A549 (cell line): ENCODE measurements around the gene MNX1. TPM values are rescaled to one million over a fixed set of nuclear protein-coding genes. Genes with fewer than 3 reads are reported as not detected.

ENCODE experiments used
- ATAC-seq, 2 experiments: fragments of 200-7000 bp in 1 of 2; fragments of >200 bp in 1 of 2; cut with Nextera tagmentation in 1 of 2; cut with Tn5 transposase in 1 of 2; 3 replicates each; pipeline versions ENCODE4 v1.8.0 to v1.9.1; 2018 to 2020; ENCODE audit warnings: mild to moderate bottlenecking in 1 of 2, moderate library complexity in 1 of 2
- CTCF ChIA-PET: fragments of 300-600 bp; sonication (Branson Sonifier 250); formaldehyde crosslinking; extraction: SDS; loops from one replicate; lab custom pipeline; 2021; ENCODE audit warnings: antibody characterized with exemption, inconsistent platforms; lab: Yijun Ruan, JAX
- POLR2A ChIA-PET: fragments of 350-600 bp; formaldehyde crosslinking; extraction: SDS; loops from one replicate; lab custom pipeline; 2021; ENCODE audit warnings: antibody characterized with exemption, inconsistent platforms; lab: Yijun Ruan, JAX
- DNase-seq, 2 experiments: peaks; one replicate each; pipeline versions ENCODE4 v3.0.0 to v3.0.0-alpha.2; 2011 to 2016; ENCODE audit warnings: low read depth in 1 of 2, low spot score in 1 of 2
- FAIRE-seq: peaks from 2 replicates; lab custom pipeline; 2011; peaks lifted over from hg19 to GRCh38; lab: Jason Lieb, UNC
- H3K27ac ChIP-seq, 2 experiments: fragments of >200 bp; sonication (Bioruptor Twin); formaldehyde crosslinking; 3 replicates each; pipeline ENCODE4 v1.5.1; 2016 to 2017
- H3K4me1 ChIP-seq: fragments of >200 bp; sonication (Bioruptor Twin); formaldehyde crosslinking; 3 replicates; pipeline ENCODE4 v1.6.1; 2016
- H3K4me2 ChIP-seq: fragments of >200 bp; sonication (Bioruptor Twin); formaldehyde crosslinking; 3 replicates; pipeline ENCODE4 v1.6.1; 2016
- H3K4me3 ChIP-seq: fragments of >200 bp; sonication (Bioruptor Twin); formaldehyde crosslinking; 3 replicates; pipeline ENCODE4 v1.5.1; 2016
- H3K9me3 ChIP-seq: fragments of >200 bp; sonication (Bioruptor Twin); formaldehyde crosslinking; 3 replicates; pipeline ENCODE4 v1.6.1; 2016
- CBX8 ChIP-seq: fragments of 200-600 bp; sonication (generic); IDR thresholded peaks from 2 replicates; pipeline ENCODE4 v1.6.1; 2016
- E2F6 ChIP-seq: IDR thresholded peaks from 2 replicates; pipeline ENCODE4 v1.6.1; 2012; ENCODE audit warnings: low read depth, borderline replicate concordance
- ESRRA ChIP-seq: fragments of 150-350 bp; IDR thresholded peaks from 2 replicates; pipeline ENCODE4 v1.6.1; 2014; ENCODE audit warnings: mild to moderate bottlenecking, low read length, borderline replicate concordance
- FOSL2 ChIP-seq, 2 experiments: fragments of 450-650 bp in 1 of 2; fragments of >200 bp in 1 of 2; sonication (Bioruptor Twin) in 1 of 2; formaldehyde crosslinking; IDR thresholded peaks; 2 replicates each; pipeline versions ENCODE4 v1.5.0 to v1.6.1; 2016 to 2020; ENCODE audit warnings: mild to moderate bottlenecking in 1 of 2, moderate library complexity in 1 of 2
- FOXS1 ChIP-seq: fragments of 250-450 bp; sonication (Bioruptor Pico); IDR thresholded peaks from 2 replicates; pipeline ENCODE4 v1.5.0; 2020; ENCODE audit warnings: mild to moderate bottlenecking, moderate library complexity
- JUNB ChIP-seq: fragments of >200 bp; sonication (Bioruptor Twin); formaldehyde crosslinking; IDR thresholded peaks from 2 replicates; pipeline ENCODE4 v1.6.1; 2016
- KDM5A ChIP-seq: fragments of 200-600 bp; sonication (generic); IDR thresholded peaks from 2 replicates; pipeline ENCODE4 v1.6.1; 2016; ENCODE audit warnings: antibody characterized with exemption, mild to moderate bottlenecking
- MAFK ChIP-seq: fragments of 450-650 bp; IDR thresholded peaks from 2 replicates; pipeline ENCODE4 v1.6.1; 2014; ENCODE audit not compliant: partially characterized antibody
- POLR2AphosphoS2 ChIP-seq: conservative IDR thresholded peaks from 2 replicates; pipeline ENCODE4 v1.6.1; 2012; ENCODE audit warnings: low read length, improper control_type of control experiment, inconsistent platforms
- TP53 ChIP-seq: fragments of 250-450 bp; sonication (Bioruptor Pico); IDR thresholded peaks from 2 replicates; pipeline ENCODE4 v1.5.0; 2021; ENCODE audit warnings: mild to moderate bottlenecking, moderate library complexity
- ZFP36 ChIP-seq: fragments of 450-650 bp; IDR thresholded peaks from 2 replicates; pipeline ENCODE4 v1.6.1; 2014; ENCODE audit warnings: borderline replicate concordance; ENCODE audit not compliant: partially characterized antibody
- ZSCAN20 ChIP-seq: fragments of 250-450 bp; sonication (Bioruptor Pico); IDR thresholded peaks from 2 replicates; pipeline ENCODE4 v1.8.0; 2022; ENCODE audit warnings: mild to moderate bottlenecking, moderate library complexity
- WGBS: methylation state at CpG from one replicate; pipeline ENCODE4 v1.1.6; 2017; ENCODE audit errors: missing lambda C conversion rate; 5-methylcytosine and 5-hydroxymethylcytosine counted together
- polyA plus RNA-seq, 4 experiments: library from polyadenylated mRNA; depleted of rRNA in 3 of 4; stranded (reverse); fragments of >200 nt; fragmentation: RNase III in 1 of 4; extraction: RNeasy Plus Mini Kit Qiagen cat#74134 plus additional on column Dnase treatment in 1 of 4; gene quantifications; 2 replicates in 3 of 4; 3 replicates in 1 of 4; pipeline ENCODE4 v1.2.3, GENCODE V29; 2011 to 2017
- TF ChIP-seq, protein P1 (sequence below): fragments of 200-600 bp; sonication (generic); IDR thresholded peaks from 2 replicates; pipeline ENCODE4 v1.6.1; 2016; ENCODE audit warnings: antibody characterized with exemption, mild to moderate bottlenecking, moderate library complexity
- TF ChIP-seq, protein P2 (sequence below): fragments of >200 bp; sonication (Bioruptor Twin); formaldehyde crosslinking; IDR thresholded peaks from 2 replicates; pipeline ENCODE4 v1.6.1; 2016

The MNX1 gene
- polyA plus RNA-seq, 2 of the 4 experiments (the other 2 are of a cell fraction): 0.70 to 4.5 TPM

GRCh38 chr7:157058068-157058467 lies 47.6 kb upstream of the MNX1 start (continued):
- TF ChIP-seq, protein P1, sequence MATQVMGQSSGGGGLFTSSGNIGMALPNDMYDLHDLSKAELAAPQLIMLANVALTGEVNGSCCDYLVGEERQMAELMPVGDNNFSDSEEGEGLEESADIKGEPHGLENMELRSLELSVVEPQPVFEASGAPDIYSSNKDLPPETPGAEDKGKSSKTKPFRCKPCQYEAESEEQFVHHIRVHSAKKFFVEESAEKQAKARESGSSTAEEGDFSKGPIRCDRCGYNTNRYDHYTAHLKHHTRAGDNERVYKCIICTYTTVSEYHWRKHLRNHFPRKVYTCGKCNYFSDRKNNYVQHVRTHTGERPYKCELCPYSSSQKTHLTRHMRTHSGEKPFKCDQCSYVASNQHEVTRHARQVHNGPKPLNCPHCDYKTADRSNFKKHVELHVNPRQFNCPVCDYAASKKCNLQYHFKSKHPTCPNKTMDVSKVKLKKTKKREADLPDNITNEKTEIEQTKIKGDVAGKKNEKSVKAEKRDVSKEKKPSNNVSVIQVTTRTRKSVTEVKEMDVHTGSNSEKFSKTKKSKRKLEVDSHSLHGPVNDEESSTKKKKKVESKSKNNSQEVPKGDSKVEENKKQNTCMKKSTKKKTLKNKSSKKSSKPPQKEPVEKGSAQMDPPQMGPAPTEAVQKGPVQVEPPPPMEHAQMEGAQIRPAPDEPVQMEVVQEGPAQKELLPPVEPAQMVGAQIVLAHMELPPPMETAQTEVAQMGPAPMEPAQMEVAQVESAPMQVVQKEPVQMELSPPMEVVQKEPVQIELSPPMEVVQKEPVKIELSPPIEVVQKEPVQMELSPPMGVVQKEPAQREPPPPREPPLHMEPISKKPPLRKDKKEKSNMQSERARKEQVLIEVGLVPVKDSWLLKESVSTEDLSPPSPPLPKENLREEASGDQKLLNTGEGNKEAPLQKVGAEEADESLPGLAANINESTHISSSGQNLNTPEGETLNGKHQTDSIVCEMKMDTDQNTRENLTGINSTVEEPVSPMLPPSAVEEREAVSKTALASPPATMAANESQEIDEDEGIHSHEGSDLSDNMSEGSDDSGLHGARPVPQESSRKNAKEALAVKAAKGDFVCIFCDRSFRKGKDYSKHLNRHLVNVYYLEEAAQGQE: no peak
- TF ChIP-seq, protein P2, sequence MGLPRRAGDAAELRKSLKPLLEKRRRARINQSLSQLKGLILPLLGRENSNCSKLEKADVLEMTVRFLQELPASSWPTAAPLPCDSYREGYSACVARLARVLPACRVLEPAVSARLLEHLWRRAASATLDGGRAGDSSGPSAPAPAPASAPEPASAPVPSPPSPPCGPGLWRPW: no peak
- no peak for TF ChIP-seq CBX8

DNA sequence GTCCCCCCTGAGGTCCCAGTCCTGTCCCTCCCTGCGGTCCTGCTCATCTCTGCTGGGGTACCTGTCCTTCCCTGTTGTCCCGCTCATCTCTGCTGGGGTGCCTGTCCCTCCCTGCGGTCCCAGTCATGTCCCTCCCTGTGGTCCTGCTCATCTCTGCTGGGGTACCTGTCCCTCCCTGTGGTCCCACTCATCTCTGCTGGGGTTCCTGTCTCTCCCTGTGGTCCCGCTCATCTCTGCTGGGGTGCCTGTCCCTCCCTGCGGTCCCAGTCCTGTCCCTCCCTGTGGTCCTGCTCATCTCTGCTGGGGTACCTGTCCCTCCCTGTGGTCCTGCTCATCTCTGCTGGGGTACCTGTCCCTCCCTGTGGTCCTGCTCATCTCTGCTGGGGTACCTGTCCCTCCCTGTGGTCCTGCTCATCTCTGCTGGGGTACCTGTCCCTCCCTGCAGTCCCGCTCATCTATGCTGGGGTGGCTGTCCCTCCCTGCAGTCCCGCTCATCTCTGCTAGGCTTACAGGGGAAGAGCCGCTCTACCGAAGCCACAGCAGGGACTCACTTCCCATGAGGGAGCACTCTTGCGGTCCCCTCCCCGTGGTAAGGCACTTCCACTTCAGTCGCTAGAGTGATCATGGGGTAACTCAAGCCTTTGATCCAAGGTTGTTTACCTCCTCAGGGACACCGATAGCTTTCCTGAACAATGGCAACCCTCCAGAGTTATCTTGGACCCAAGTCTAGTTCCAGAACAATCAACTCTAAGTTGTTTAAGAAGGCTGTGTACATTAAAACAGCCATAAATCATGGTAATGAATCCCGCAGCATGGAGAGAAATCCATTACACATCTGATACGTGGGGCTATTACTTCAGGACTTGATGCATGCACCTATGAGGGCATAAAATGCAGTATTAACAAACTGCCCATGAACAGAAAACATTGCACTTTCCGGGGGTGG lies 46.8 kb upstream of the MNX1 start:
- WGBS: 72% methylated on average over 15 of the region's 16 CpGs
- no peak overlapping the region for H3K4me2 ChIP-seq
- no peak for FAIRE-seq

DNA sequence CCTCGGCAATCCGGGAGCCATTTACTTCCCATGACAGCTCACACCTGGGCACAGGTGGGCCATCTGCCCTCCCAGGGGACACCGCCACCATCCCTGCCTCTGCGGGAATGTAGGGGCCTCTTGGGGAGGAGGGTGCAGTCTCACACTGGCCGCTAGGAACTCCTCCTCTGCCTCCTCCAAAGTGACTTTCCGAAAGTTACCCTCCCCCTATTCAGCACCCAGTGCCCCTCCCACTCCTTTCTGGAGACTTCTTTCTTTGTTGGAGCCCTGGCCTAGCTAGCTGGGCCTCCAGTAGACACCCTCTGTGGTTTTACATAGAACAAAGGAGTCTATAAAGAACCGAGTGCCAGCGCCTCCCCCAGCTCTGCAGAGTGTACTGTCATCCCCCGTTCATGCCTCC lies 45.8 kb upstream of the MNX1 start:
- 61% methylated on average over 9 of the region's 9 CpGs for WGBS
- Histone ChIP-seq H3K4me2 (no peak overlapping the region), H3K27ac (no peak overlapping the region), H3K4me3 (no peak overlapping the region), H3K9me3 (peaks cover 12% of the 10 kb centered on the region; the same call in 2 of the 3 replicates), H3K4me1 (no peaks in the 10 kb centered on the region)
- FAIRE-seq (no peak), ATAC-seq (peak; percentile 50 to 55; a peak in 3 of 6 replicates), DNase-seq (no peak)
- ChIA-PET POLR2A (no interaction called here), CTCF (interaction anchor here (1.0 kb wide), 1 partner anchor 10 kb away, joined by 3 read pairs; no protein-coding TSS in a partner anchor)
- TF ChIP-seq FOSL2 (IDR thresholded peaks at IDR 0.05): no peak
- TF ChIP-seq FOSL2 (CRISPR knock-in tag; IDR thresholded peaks at IDR 0.05): no peak
- no peak for TF ChIP-seq MAFK
- TF ChIP-seq KDM5A: no peak
- no peak for TF ChIP-seq ZFP36
- no peak for TF ChIP-seq ZSCAN20 (CRISPR knock-in tag)
- no peak for TF ChIP-seq JUNB
- no peak for TF ChIP-seq FOXS1 (CRISPR knock-in tag)
- TF ChIP-seq TP53 (CRISPR knock-in tag): no peak
- no peak for TF ChIP-seq ESRRA

More for the DNA sequence above, 46.8 kb upstream of the MNX1 start:
- Histone ChIP-seq H3K9me3 (peaks cover 15% of the 10 kb centered on the region), H3K4me3 (no peak overlapping the region), H3K27ac (no peak overlapping the region), H3K4me1 (no peaks in the 10 kb centered on the region)
- ChIA-PET CTCF (no interaction called here), POLR2A (no interaction called here)
- no peak for ATAC-seq
- no peak for DNase-seq
- TF ChIP-seq ZFP36: no peak
- TF ChIP-seq, protein P1: no peak
- TF ChIP-seq MAFK: no peak
- no peak for TF ChIP-seq E2F6
- no peak for TF ChIP-seq POLR2AphosphoS2
